Activated naive CD8-positive, alpha-beta T cell treated with anti-CD3 and anti-CD28 coated beads, Interleukin-2, amount 50 U/mL, for 16 hours (primary cell): Measurements from ENCODE around the gene ASB7.
"Not testable (repeated sequence)": the region's sequence is repeated elsewhere in the genome, so short reads cannot be mapped to it uniquely, and the experiment has no call there.

Experiments used
- DNase-seq: peaks from one replicate; pipeline ENCODE4 v3.0.0-alpha.2; 2020; ENCODE audit warnings: low read depth, low spot score

ASB7 gene

DNA sequence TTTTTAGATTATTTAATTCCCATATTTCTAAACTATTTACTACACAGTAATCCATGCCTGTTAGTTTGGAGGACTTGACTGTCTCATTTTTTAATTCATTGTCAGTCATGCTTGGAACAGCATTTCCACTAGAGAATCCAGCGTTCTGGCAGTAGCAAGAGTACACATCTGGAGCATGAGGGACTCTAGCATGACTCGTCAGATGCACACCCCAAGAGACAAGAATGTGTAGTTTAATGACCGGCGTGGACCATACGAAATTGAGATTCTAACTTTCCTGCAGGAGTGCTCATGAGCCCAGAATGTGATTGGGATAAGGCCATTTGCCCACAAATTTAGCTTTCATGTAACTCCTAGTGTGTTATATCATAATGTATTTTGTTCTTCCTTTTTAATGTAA is 48.9 kb downstream of the ASB7 start:
- no peak for DNase-seq

DNA sequence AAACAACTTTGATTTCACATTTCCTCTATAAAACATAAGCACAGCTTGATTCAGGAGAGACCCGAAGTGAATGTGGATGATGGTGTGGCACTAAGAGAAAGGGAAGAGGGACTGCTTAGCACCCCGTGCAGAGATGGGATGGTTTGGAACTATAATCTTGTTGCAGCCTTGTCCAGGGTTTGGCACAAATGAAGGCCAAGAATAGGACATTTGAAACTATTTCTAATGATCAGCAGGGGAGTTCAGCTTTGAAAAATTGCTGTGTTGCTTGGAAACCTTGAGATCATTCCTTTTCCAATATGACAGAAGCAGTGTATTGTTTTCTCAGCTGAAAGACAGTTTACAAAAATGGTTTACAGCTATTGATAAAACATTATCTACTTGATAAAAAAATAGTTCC is 49.7 kb downstream of the ASB7 start:
- no peak for DNase-seq

DNA sequence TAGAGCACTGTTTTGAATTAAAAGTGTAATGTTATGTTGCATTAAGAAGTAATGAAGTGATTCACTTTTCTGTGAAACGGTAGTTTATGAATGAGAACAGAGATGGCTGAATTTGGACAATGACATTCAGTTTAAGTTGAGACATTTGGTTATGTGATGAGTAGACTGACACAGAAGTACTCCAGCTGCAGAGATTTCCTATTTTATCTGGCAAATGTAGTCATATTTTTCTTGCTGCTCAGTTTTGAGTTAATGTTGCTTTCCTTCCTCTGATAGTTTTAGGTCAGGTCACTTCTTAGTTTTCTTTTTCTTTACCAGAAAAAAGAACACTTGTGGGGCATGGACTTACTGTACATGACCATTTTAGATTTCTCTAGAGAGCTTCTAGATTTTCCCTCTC is 51.2 kb downstream of the ASB7 start:
- DNase-seq: no peak

DNA sequence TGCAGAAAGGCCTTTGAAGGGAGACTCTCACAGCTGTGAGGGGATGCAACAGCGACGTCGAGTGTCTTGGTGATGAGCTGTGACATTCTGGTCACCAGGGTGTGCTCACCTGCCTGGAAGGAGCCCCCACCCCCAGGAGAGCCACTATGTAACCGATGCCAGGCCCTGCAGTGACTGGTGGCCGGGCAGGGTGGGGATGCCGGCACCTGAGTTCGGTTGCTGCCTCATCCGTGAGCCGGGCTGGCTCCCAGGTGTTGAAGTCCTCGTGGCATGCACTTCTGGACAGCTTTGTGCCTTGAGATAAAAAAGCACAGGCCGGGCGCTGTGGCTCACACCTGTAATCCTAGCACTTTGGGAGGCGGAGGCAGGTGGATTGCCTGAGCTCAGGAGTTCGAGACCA is 56.5 kb downstream of the ASB7 start:
- no peak for DNase-seq

DNA sequence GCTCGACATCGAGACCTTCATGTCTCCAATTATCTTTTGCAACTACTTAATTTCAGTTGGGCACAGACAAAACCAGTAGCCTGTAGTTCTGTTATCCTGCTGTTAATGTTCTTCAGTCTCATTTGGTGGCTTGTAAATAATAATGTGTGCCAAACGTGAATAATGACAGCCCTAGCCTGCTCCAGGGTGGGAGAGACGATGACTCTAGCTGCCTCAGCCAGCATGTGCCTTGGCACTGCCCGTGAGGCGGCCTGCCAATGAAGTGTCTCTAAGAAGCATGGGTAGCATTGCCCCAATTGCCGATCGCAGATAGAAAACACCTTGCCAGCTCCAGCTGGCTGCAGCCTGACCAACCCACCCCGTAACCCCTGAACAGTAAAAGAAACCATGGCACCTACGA is 58.8 kb downstream of the ASB7 start:
- DNase-seq: no peak

DNA sequence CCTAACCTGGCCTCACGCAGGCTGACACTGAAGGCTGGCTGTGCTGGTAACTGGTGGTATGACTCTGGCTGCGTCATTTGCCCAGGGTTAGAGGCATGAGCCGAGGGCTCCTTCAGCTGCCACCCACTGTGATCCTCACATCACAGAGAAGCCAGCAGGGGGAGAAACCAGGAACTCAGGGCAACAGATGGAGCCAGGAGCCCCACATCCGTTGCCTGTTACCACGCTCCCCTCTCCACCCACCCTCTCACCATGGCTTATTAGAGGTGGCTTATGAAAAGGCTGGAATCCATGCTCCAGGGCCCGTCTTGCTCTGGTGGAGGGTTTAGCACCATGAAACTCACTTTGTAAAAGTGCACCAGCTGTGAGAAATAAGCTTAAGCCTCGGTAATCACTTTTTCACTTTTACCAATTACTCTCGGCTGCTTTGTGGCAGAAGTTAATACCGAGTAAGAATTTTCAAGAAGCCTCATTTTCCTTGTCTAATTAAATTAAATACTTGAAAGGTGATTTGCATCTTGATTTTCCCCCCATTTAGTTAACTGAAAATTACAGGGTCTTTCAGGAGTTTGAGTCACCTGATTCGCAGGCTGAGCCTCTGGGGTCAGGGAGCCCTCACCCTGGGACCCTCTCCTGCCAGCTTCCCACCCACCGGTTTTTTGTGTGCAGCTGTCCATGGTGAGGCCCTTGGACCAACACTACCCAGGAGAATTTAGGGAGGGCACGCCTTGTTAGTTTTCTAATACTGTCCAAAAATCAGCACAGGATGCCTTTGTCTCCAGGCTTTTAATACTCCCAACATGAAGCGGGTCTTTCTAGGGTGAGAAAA is 60.9 kb downstream of the ASB7 start:
- no peak for DNase-seq

DNA sequence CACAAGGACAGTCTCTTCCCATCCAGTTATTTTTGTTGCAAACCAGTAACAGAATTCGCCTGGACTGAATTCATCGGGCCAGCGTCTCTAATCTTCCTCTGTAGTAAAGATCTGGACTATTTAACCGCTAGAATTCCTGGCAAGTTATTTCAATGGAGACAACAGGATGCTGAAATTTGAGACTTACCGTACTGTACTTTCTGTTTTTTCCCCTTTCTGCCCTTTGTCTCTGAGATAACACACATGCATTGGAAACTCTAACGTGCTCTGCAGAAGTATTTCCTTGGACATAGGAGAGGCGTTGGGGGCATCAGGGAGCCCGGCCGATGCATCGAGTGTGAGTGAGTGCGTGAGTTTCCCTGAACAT is 61.5 kb downstream of the ASB7 start:
- no peak for DNase-seq

DNA sequence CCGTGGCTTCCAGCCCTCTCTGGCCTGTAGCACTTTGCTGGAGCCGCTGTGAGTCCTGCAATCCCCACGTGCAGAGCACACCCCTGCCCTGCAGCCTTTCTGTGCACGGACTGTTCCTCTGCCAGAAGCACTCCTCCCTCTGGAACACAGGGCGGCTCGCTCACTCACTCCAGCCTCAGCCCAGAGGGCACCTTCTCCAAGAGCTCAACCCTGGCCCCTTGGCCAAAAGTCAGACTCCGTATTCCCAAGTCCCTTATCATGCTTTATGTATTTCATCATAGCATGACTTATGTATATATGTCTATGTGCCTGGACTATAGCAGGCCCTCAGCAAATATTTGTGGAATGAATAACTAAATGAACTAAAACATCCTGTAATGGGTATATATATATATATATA is 63.2 kb downstream of the ASB7 start:
- DNase-seq: no peak

DNA sequence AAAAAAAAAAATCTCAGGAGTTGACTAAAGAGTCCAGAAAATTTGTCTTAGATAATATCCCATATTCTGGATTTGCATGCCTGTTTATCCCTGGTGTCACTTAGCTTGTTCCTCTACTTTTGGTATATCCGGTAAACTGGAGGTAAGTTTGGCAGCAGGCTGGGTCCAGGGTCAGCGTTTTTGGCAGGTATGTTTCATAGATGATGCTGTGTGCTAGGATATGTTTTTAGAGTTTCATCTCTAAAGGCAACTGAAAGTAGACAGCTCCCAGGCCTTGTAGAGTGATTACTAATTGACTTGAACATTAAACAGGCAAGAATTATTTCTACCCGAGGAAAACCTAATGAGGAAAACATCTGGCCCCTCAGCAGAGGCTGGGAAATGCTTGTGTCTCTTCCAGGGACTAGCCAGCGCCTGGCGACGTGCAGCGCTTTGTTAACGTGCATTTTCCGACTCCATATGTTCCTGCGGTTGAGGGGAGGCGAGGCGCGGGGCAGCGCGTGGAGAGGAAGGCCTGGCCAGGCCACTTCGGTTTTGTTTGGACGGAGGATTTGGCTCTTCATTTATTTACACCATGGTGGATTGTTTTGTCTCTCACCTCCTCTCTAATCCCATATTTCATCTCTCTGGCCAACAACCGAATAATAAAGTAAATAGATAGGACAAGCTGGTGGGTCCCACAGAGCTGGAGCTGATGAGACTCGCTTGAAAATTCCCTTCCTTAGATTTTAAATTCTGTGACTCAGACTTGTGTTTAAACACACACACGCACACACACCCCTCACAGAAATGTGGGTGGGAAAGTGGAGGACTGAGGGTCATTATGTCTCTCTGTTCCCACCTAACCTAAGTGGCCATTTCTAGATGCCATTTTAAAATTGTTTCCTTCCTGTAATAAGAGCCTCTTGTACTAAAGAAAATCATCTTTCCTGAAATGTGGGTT is 65.3 kb downstream of the ASB7 start:
- no peak for DNase-seq

DNA sequence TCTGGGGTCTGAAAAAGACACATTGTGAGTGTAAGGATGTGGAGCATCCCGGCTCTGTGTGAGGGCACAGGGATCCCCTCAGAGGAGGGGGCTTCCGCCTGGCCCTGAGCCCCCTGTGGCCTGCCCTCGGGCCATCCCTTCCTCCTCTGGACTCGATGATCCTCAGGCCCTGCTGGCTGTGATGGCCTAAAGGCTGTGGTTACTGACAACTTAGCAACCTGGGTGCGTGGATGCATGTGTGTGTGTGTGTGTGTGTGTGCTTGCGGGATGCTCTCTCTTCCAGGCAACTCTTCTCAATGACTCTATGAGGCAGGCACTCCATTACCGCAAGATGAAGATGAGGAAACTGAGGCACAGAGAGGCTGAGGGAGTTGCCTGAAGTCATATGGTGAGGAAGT is 66.0 kb downstream of the ASB7 start:
- DNase-seq: no peak

DNA sequence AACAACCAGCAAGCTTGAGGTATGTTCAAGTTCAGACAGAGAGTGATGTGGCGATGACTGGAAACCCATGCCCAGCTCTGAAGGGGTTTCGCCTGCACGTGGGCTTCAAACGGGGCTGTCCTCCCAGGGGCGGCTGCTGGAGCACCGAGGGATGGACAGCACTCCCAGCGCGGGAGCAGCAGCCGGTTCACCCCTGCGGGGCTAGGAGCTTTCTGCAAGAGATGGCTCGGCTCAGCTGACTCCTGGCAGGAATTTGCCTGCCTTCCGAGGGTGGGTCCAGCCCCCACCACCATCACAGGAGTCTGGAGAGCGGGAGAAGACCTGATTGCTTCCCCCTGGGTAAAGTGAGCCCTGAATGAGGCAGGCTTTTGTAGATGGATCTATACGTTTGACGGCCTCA is 66.9 kb downstream of the ASB7 start:
- DNase-seq: no peak

DNA sequence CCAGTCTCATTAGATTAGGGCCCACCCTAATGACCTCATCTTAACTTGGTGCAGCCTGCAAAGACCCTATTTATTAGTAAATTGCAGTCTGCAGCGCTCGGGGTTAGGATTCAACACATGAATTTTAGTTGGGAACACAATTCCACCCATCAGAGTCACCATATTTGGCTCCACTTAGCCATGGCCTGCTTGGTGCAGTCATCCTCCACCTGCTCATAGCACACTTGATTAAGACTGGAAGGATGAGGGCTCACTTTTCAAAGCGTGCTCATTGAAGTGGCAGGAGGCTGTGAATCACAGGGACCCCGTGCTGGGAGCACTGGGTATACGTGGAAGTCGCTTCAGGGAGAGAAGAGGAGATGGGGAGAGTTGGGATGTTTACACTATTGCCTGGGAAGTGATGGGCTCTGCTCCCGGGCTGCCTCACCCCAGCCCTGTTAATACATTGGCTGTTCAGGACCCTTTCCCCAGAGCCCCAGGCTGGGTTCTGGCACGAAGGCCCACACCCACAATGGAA is 68.2 kb downstream of the ASB7 start:
- DNase-seq: no peak

DNA sequence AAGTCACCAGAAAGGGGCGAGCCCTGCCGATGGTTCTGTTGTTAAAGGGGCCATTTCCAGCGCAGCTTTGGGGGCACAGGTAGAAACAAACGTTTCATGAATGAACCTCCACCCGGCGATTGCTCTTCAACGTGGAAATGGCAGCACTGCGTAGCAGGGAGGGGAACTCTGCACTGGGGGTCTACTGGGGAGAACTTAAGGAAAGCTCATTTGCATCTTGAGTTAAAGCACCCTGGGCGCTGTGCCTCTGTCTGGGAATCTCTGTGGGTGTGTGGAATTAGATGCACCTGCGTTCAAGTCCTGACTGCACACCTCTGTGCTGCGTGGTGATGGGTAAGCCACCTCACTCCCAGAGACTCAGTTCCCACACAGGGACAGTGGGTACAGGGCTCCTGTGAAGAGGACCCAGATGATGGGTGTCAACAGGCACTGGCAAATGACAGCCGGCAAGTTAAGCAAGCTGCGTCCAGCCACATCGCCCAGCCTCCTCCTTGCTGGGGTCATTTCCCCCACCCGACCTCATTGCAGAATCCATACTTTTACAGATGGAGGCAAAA is 68.8 kb downstream of the ASB7 start:
- no peak for DNase-seq

DNA sequence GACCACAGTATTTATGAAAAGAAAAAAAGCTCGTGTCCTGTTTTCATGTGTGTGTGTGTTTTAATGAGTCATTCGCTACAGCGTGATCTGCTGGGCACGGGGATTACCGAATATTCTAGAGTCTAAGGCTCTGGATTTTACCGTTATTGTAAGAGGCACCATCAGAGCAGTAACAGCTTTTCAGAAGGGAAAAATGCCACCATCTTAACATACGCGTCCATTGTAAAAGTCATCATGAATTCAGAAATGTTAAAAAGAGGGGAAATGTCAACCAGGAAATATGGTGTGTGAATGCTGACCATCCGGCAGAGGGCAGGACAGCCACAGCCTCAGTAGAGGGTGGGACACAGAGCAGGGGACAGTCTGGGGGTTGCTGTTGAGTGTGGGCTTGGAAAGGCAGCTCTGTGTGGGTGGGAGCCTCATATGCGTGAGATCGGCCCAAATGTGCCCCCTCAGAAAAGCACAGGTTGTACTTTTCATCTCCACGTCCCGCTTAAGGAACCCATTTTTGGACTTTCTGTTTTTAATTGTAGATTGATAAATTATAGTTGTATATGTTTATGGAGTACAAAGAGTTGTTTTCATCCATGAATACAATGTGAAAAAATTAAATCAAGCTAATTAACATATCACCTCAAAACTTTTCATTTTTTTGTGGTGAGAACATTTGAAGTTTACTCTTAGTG is 69.6 kb downstream of the ASB7 start:
- DNase-seq: no peak

DNA sequence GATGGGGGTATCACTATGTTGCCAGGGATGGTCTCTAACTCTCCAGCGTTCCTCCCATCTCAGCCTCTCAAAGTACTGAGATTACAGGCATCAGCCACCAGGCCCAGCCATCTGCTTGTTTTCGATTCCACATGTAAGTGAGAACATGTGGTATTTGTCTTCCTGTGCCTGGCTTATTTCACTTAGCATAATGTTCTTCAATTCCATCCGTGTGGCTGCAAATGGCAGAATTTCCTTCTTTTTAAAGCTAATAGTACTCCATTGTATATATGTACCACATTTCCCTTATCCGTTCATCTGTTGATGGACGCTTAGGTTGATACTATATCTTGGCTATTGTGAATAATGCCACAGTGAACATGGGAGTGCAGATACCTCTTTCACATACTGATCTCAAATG is 70.6 kb downstream of the ASB7 start:
- DNase-seq: no peak

DNA sequence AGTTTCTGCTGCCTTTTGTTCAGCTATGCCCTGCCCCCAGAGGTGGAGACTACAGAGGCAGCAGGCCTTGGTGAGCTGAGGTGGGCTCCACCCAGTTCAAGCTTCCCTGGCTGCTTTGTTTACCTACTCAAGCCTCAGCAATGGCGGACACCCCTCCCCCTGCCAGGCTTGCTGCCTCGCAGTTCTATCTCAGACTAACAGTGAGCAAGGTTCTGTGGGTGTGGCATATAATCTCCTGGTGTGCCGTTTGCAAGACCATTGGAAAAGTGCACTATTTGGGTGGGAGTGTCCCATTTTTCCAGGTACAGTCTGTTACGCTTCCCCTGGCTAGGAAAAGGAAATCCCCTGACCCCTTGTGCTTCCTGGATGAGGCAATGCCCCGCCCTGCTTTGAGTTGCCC is 76.8 kb downstream of the ASB7 start:
- not testable (repeated sequence) for DNase-seq

DNA sequence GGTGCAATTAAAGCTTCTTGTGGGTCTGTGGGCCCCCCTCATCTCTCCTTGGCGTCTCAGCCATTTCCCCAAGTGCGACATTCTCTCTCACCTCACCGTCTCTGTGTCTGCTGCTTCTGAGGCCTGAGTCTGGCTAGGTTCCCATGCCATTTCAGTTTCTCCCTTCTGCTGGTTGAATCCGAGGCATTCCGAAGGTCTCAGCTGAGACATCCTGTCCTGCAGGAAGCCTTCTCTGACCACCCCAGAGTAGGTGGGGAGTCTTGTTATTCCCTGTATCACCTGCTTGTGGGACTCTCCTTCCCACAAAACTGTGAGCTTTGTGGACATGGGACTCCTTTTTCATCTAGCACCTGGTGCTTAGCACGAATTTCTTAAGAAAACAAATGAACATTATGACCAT is 78.3 kb downstream of the ASB7 start:
- no peak for DNase-seq

DNA sequence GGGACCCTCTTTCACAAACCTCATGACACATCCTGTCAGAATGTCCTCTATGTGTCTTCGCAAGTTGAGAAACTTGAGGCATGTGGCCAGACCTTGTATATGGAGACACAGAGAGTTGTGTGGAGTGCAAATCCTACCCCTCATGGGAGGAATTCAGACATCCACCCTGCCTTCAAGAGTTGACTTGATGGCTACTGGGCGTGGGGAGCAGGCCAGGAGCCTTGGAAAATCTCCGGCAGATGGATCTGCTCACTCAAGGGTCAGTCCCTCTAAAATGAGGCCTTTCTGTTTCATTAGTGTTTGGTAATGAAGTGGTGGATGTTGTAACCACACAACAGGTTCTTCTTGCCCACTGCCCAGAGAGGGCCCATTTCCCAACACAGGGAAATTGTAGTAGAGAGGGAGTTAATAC is 79.0 kb downstream of the ASB7 start:
- DNase-seq: no peak

DNA sequence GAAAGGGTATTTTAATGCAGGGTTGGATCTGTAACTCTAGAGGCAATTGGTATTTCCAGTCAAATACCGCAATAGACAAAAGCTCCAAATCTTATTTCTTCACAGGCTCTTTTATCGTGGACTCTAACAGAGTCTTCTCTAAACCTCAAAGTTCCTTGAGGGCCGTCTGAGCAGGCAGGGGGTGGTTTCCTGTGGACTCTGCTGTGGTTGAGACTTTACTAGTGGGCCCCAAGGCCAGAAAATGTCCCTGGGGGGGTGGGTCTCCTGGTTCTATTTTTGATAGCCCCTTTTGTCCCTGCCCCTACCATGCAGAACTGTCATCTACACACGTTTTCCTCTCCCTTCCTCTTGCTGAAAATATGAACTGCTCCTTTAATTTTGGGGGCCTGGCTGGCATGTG is 80.1 kb downstream of the ASB7 start:
- no peak for DNase-seq

DNA sequence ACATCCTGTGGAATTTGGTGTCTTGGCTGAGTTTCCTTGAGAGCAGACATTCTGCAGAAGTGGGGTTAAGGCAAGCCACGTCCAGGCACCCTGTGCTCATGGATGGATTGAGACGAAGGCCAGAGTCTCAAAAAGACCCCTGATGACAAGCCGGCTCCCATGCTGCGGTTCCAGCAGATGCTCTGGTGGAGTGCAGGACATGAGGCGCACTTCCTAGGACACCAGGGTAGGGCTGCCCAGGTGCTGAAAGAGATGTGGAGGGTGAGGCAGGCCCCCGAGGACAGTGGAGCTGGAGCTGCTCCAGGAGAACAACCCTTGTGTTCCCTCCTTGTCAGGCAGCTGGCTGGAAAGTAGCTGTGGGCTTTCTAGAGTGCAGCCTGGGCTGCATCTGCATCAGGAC is 81.0 kb downstream of the ASB7 start:
- no peak for DNase-seq

DNA sequence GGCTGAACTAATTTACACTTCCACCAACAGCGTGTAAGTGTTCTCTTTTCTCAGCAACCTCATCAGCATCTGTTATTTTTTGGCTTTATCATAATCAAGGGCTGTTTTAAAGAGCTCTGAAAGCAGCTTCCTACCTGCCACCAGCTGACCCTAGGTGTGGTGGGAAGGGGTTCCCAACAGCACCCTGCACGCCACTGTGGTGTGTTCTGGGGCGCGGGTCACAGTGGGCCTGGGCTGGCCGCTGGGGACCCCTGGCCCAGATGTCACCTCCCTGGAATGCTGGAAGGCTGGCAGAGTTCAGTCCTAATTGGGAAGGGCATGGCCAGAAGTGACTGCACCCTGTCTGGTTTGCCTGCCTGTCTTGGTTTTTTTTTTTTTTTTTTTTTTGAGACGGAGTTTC is 82.2 kb downstream of the ASB7 start:
- DNase-seq: no peak
